ENCODE measurements around the gene RTL5.

Gene RTL5

GRCh38 chrX:72129661-72130060, 2.1 kb downstream of the RTL5 start:
- DNase-seq: no peak

- no peak for DNase-seq
Measured at GRCh38 chrX:72128881-72129280, 2.8 kb downstream of the RTL5 start.

GRCh38 chrX:72128183-72128834, 3.4 kb downstream of the RTL5 start:
- DNase-seq: no peak

GRCh38 chrX:72127332-72127731, 4.4 kb downstream of the RTL5 start:
- no peak for DNase-seq

GRCh38 chrX:72126539-72127140, 5.1 kb downstream of the RTL5 start:
- DNase-seq: peak; percentile 20 to 29

- no peak for DNase-seq
Measured at GRCh38 chrX:72126048-72126415, 5.7 kb downstream of the RTL5 start.

- DNase-seq: no peak
Measured at GRCh38 chrX:72125331-72126047, 6.2 kb downstream of the RTL5 start.

GRCh38 chrX:72124540-72125201, 7.0 kb downstream of the RTL5 start:
- no peak for DNase-seq

- DNase-seq: no peak
Measured at GRCh38 chrX:72123471-72124185, 8.1 kb downstream of the RTL5 start.

GRCh38 chrX:72122621-72123337, 8.9 kb downstream of the RTL5 start:
- DNase-seq: no peak

- DNase-seq: no peak
Measured at GRCh38 chrX:72121383-72121782, 10.3 kb downstream of the RTL5 start.

- DNase-seq: no peak
Measured at GRCh38 chrX:72120837-72121236, 10.9 kb downstream of the RTL5 start.

GRCh38 chrX:72117636-72118210, 14.0 kb downstream of the RTL5 start:
- no peak for DNase-seq

GRCh38 chrX:72115380-72115779, 16.3 kb downstream of the RTL5 start:
- no peak for DNase-seq

- DNase-seq: no peak
Measured at GRCh38 chrX:72114807-72115206, 16.9 kb downstream of the RTL5 start.

- no peak for DNase-seq
Measured at GRCh38 chrX:72114306-72114705, 17.4 kb downstream of the RTL5 start.

- DNase-seq: no peak
Measured at GRCh38 chrX:72113461-72113860, 18.3 kb downstream of the RTL5 start.

GRCh38 chrX:72110876-72111708, 20.6 kb downstream of the RTL5 start:
- DNase-seq: no peak

- DNase-seq: no peak
Measured at GRCh38 chrX:72110051-72110875, 21.5 kb downstream of the RTL5 start.

GRCh38 chrX:72108666-72109065, 23.0 kb downstream of the RTL5 start:
- no peak for DNase-seq
